Neutrophil (primary cell): Measurements from ENCODE around the gene DCAF12.

Experiments
- H3K27ac ChIP-seq: fragments of 200-600 bp; sonication (generic); 2 replicates; pipeline ENCODE4 v1.5.1; 2016; ENCODE audit warnings: mild to moderate bottlenecking, moderate library complexity
- H3K27me3 ChIP-seq: fragments of 200-600 bp; sonication (generic); 2 replicates; pipeline ENCODE4 v1.6.0; 2016; ENCODE audit warnings: mild to moderate bottlenecking
- H3K36me3 ChIP-seq: fragments of 200-600 bp; sonication (generic); 2 replicates; pipeline ENCODE4 v1.5.1; 2017
- H3K4me1 ChIP-seq, 2 experiments: fragments of 200-600 bp in 1 of 2; sonication (generic) in 1 of 2; 1 replicate in 1 of 2; 2 replicates in 1 of 2; pipeline versions ENCODE4 v1.5.1 to v1.6.1; 2013 to 2016; ENCODE audit warnings: low read depth in 1 of 2, low read length in 1 of 2, mild to moderate bottlenecking in 1 of 2, moderate library complexity in 1 of 2; ENCODE audit not compliant: control insufficient read depth in 1 of 2, insufficient read depth in 1 of 2
- H3K4me3 ChIP-seq, 2 experiments: fragments of 200-600 bp in 1 of 2; sonication (generic) in 1 of 2; 1 replicate in 1 of 2; 2 replicates in 1 of 2; pipeline ENCODE4 v1.5.1; 2013 to 2016; ENCODE audit warnings: low read depth in 1 of 2, low read length in 1 of 2, mild to moderate bottlenecking in 1 of 2, moderate library complexity in 1 of 2
- H3K9me3 ChIP-seq: fragments of 200-600 bp; sonication (generic); 2 replicates; pipeline ENCODE4 v1.5.1; 2016
- TF ChIP-seq, protein P1 (sequence below): fragments of 200-600 bp; sonication (generic); IDR thresholded peaks from 2 replicates; pipeline ENCODE4 v1.5.1; 2016; ENCODE audit warnings: antibody characterized with exemption

The DCAF12 gene

DNA sequence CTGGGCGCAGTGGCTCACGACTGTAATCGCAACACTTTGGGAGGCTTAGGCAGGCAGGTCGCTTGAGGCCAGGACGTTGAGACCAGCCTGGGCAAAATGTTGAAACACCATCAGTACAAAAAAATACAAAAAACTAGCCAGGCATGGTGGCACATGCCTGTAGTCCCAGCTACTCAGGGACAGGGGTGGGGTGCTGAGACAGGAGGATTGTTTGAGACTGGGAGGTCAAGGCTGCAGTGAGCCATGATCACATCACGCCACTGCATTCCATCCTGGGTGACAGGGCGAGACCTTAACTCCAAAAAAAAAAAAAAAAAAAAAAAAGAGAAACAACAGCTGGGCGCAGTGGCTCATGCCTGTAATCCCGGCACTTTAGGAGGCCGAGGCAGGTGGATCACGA lies 23.7 kb downstream of the DCAF12 start:
- H3K4me3 ChIP-seq = no peak overlapping the region
- peaks cover 97% of the 10 kb centered on the region for H3K36me3 ChIP-seq
- no peak overlapping the region for H3K27ac ChIP-seq
- TF ChIP-seq, protein P1, sequence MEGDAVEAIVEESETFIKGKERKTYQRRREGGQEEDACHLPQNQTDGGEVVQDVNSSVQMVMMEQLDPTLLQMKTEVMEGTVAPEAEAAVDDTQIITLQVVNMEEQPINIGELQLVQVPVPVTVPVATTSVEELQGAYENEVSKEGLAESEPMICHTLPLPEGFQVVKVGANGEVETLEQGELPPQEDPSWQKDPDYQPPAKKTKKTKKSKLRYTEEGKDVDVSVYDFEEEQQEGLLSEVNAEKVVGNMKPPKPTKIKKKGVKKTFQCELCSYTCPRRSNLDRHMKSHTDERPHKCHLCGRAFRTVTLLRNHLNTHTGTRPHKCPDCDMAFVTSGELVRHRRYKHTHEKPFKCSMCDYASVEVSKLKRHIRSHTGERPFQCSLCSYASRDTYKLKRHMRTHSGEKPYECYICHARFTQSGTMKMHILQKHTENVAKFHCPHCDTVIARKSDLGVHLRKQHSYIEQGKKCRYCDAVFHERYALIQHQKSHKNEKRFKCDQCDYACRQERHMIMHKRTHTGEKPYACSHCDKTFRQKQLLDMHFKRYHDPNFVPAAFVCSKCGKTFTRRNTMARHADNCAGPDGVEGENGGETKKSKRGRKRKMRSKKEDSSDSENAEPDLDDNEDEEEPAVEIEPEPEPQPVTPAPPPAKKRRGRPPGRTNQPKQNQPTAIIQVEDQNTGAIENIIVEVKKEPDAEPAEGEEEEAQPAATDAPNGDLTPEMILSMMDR = no peak
- H3K9me3 ChIP-seq = no peaks in the 10 kb centered on the region
- no peaks in the 10 kb centered on the region for H3K27me3 ChIP-seq
- H3K4me1 ChIP-seq = no peaks in the 10 kb centered on the region

- no peaks in the 10 kb centered on the region for H3K4me1 ChIP-seq
- peaks cover 97% of the 10 kb centered on the region for H3K36me3 ChIP-seq
- H3K27me3 ChIP-seq = no peaks in the 10 kb centered on the region
- H3K4me3 ChIP-seq = no peak overlapping the region
- no peaks in the 10 kb centered on the region for H3K9me3 ChIP-seq
- H3K27ac ChIP-seq = no peak overlapping the region
- TF ChIP-seq, protein P1 = no peak
Observed at GRCh38 chr9:34098307-34098706, 28.2 kb downstream of the DCAF12 start.

GRCh38 chr9:34097865-34098264 lies 28.6 kb downstream of the DCAF12 start:
- Histone ChIP-seq H3K4me1 (no peaks in the 10 kb centered on the region), H3K27ac (no peak overlapping the region), H3K9me3 (no peaks in the 10 kb centered on the region), H3K4me3 (no peak overlapping the region), H3K27me3 (no peaks in the 10 kb centered on the region), H3K36me3 (peaks cover 97% of the 10 kb centered on the region)
- TF ChIP-seq, protein P1 = no peak

DNA sequence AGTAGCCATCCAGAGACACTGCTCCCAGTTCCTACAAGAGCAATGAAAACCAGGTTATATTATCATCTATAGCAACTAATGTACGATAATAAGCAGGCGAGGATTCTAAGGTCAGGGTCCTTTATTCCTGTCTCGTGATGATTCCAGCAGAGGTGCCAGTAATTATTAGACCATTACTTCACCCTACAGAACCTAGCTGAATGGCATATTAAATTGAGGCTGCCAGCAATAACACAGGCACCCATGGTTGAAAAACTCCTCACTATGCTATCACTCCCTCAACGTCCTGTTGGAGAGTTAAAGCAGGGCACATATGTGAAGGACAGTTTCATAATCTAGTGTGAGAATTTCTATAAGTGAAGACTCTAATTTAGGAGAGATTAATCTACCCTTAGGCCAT lies 29.7 kb downstream of the DCAF12 start:
- Histone ChIP-seq H3K4me1 (no peaks in the 10 kb centered on the region), H3K36me3 (peaks cover 97% of the 10 kb centered on the region), H3K4me3 (no peak overlapping the region), H3K27ac (no peak overlapping the region), H3K9me3 (no peaks in the 10 kb centered on the region), H3K27me3 (no peaks in the 10 kb centered on the region)
- TF ChIP-seq, protein P1 = no peak

- no peaks in the 10 kb centered on the region for H3K27me3 ChIP-seq
- no peak overlapping the region for H3K4me3 ChIP-seq
- no peaks in the 10 kb centered on the region for H3K4me1 ChIP-seq
- TF ChIP-seq, protein P1 = no peak
- H3K27ac ChIP-seq = no peak overlapping the region
- H3K36me3 ChIP-seq = peaks cover 100% of the 10 kb centered on the region
- peaks cover 1% of the 10 kb centered on the region for H3K9me3 ChIP-seq
Observed at GRCh38 chr9:34093578-34093977, 32.9 kb downstream of the DCAF12 start.

DNA sequence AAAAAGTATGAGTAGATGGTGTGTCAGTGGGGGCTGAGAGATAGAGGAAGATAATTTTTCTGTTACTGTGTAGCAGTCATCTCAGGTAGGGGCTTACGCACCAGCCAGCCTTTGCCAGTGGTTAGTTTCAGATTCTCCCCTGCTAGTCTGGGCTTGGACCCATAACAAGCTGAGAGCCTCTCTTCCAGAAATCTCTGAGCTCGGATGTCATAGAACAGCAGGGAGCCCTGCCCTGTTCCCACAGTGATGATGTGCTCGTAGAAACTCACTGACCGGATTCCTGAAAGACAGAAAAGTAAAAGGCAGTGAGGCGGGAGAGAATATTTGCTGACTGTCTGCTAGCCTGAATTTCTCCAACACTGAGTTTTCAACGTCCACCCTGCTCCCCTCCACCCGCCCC lies 37.2 kb downstream of the DCAF12 start:
- Histone ChIP-seq H3K27ac (no peak overlapping the region), H3K4me3 (no peak overlapping the region), H3K4me1 (no peaks in the 10 kb centered on the region), H3K9me3 (peaks cover 8% of the 10 kb centered on the region), H3K36me3 (peaks cover 100% of the 10 kb centered on the region), H3K27me3 (no peaks in the 10 kb centered on the region)
- TF ChIP-seq, protein P1 = no peak
